ENCODE data around the gene CCDC167. TPM values are rescaled to one million over a fixed set of nuclear protein-coding genes. Genes with fewer than 3 reads are reported as not detected.

Gene CCDC167
- total RNA-seq, 2 experiments from 2014 or later = 81.4 to 138 TPM

- intact Hi-C loops (cut with micrococcal nuclease; ENCODE audit: unreplicated experiment) = no loop called here
- POLR2A ChIA-PET = interaction anchor here (0.6 kb wide), 1 partner anchor 18 kb away, joined by 4 read pairs; no protein-coding TSS in a partner anchor
- TF ChIP-seq, protein P1, sequence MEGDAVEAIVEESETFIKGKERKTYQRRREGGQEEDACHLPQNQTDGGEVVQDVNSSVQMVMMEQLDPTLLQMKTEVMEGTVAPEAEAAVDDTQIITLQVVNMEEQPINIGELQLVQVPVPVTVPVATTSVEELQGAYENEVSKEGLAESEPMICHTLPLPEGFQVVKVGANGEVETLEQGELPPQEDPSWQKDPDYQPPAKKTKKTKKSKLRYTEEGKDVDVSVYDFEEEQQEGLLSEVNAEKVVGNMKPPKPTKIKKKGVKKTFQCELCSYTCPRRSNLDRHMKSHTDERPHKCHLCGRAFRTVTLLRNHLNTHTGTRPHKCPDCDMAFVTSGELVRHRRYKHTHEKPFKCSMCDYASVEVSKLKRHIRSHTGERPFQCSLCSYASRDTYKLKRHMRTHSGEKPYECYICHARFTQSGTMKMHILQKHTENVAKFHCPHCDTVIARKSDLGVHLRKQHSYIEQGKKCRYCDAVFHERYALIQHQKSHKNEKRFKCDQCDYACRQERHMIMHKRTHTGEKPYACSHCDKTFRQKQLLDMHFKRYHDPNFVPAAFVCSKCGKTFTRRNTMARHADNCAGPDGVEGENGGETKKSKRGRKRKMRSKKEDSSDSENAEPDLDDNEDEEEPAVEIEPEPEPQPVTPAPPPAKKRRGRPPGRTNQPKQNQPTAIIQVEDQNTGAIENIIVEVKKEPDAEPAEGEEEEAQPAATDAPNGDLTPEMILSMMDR (conservative IDR thresholded peaks at IDR 0.05; ENCODE audit: low read length) = no peak
- no peak for TF ChIP-seq EZH2phosphoT487 (IDR thresholded peaks at IDR 0.05; ENCODE audit: borderline replicate concordance, low read depth, low read length)
- no peaks in the 10 kb centered on the region for H3K4me1 ChIP-seq (ENCODE audit: insufficient read depth, low read length, poor library complexity, severe bottlenecking)
- no peak overlapping the region for H2AFZ ChIP-seq (ENCODE audit: low read length)
- no peaks in the 10 kb centered on the region for H3K79me2 ChIP-seq (ENCODE audit: insufficient read depth, low read depth, low read length)
- no peak overlapping the region for H3K27ac ChIP-seq (ENCODE audit: low read depth, low read length, poor library complexity, severe bottlenecking)
- H3K9me2 ChIP-seq (ENCODE audit: insufficient read depth, low read length) = no peaks in the 10 kb centered on the region
- H3K9me3 ChIP-seq (ENCODE audit: low read length) = no peaks in the 10 kb centered on the region
- H3K4me2 ChIP-seq (ENCODE audit: low read length) = no peak overlapping the region
- H4K20me1 ChIP-seq (ENCODE audit: insufficient read depth, low read length) = no peaks in the 10 kb centered on the region
- BruUV-seq (replicated peaks) = no TSS peak
- no peak for DNase-seq (ENCODE audit: low spot score)
- H3K36me3 ChIP-seq (ENCODE audit: insufficient read depth, low read length) = no peaks in the 10 kb centered on the region
- CTCF ChIA-PET (ENCODE audit: unreplicated experiment) = no interaction called here
- H3K4me3 ChIP-seq (ENCODE audit: low read depth, low read length, poor library complexity, severe bottlenecking) = no peak overlapping the region
Measured at GRCh38 chr6:37524025-37524969, 24.6 kb upstream of the CCDC167 start.

DNA sequence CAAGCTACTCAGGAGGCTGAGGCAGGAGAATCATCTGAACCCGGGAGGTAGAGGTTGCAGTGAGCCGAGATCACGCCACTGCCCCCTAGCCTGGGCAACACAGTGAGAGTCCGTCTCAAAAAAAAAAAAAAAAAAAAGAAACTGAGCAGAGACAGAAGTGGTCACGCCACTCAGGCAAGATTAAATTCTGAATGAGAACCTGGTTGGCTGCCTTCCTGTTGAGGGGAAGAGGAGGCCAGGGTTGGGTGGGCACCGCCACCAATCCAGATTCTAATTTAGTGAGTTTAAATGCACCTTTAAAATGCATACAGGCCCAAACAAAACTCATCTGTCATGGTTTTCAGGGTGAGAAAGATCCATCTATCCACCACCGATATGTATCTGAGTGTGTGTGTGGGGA, 23.7 kb upstream of the CCDC167 start:
- no TSS peak for BruUV-seq (replicated peaks)
- H3K4me2 ChIP-seq (ENCODE audit: low read length) = no peak overlapping the region
- CTCF ChIA-PET (ENCODE audit: unreplicated experiment) = no interaction called here

More for the DNA sequence above, 23.7 kb upstream of the CCDC167 start:
- no peak overlapping the region for H3K27ac ChIP-seq (ENCODE audit: low read depth, low read length, poor library complexity, severe bottlenecking)
- no peaks in the 10 kb centered on the region for H3K36me3 ChIP-seq (ENCODE audit: insufficient read depth, low read length)
- H4K20me1 ChIP-seq (ENCODE audit: insufficient read depth, low read length) = no peaks in the 10 kb centered on the region
- no peak overlapping the region for H2AFZ ChIP-seq (ENCODE audit: low read length)
- no peak for DNase-seq (ENCODE audit: low spot score)
- no peaks in the 10 kb centered on the region for H3K9me2 ChIP-seq (ENCODE audit: insufficient read depth, low read length)
- POLR2A ChIA-PET = interaction anchor here (1.7 kb wide), 1 partner anchor 9 kb away, joined by 5 read pairs; no protein-coding TSS in a partner anchor
- no peak for TF ChIP-seq EZH2phosphoT487 (IDR thresholded peaks at IDR 0.05; ENCODE audit: borderline replicate concordance, low read depth, low read length)
- TF ChIP-seq, protein P1 (conservative IDR thresholded peaks at IDR 0.05; ENCODE audit: low read length) = 0 out of 2 replicates have a peak, but pooled peaks have one; percentile 19
- intact Hi-C loops (cut with micrococcal nuclease; ENCODE audit: unreplicated experiment) = no loop called here
- H3K4me1 ChIP-seq (ENCODE audit: insufficient read depth, low read length, poor library complexity, severe bottlenecking) = no peaks in the 10 kb centered on the region
- no peak overlapping the region for H3K4me3 ChIP-seq (ENCODE audit: low read depth, low read length, poor library complexity, severe bottlenecking)
- no peaks in the 10 kb centered on the region for H3K79me2 ChIP-seq (ENCODE audit: insufficient read depth, low read depth, low read length)
- no peaks in the 10 kb centered on the region for H3K9me3 ChIP-seq (ENCODE audit: low read length)

All from OCI-LY7 (cell line).